Activated CD4-positive, CD25-positive, alpha-beta regulatory T cell treated with anti-CD3 and anti-CD28 coated beads, Interleukin-2, amount 50 U/mL, for 16 hours (primary cell): ENCODE data around the gene IRF9.
A peak's percentile ranks its signal among the peaks of the same experiment; 100 is the strongest.

Experiments
- DNase-seq: peaks from one replicate; pipeline ENCODE4 v3.0.0-alpha.2; 2020; ENCODE audit warnings: low read depth, low spot score

The IRF9 gene

GRCh38 chr14:24177891-24178290 lies 16.8 kb downstream of the IRF9 start:
- no peak for DNase-seq

GRCh38 chr14:24178399-24179178 lies 17.5 kb downstream of the IRF9 start:
- no peak for DNase-seq

GRCh38 chr14:24179294-24179960 lies 18.4 kb downstream of the IRF9 start:
- no peak for DNase-seq

GRCh38 chr14:24179961-24180796 lies 19.1 kb downstream of the IRF9 start:
- DNase-seq: no peak

GRCh38 chr14:24181371-24182077 lies 20.5 kb downstream of the IRF9 start:
- no peak for DNase-seq

GRCh38 chr14:24182110-24182882 lies 21.2 kb downstream of the IRF9 start:
- no peak for DNase-seq

- no peak for DNase-seq
Observed at GRCh38 chr14:24183014-24183481, 22.0 kb downstream of the IRF9 start.

GRCh38 chr14:24184104-24184970 lies 23.3 kb downstream of the IRF9 start:
- no peak for DNase-seq

- no peak for DNase-seq
Observed at GRCh38 chr14:24185026-24185425, 24.0 kb downstream of the IRF9 start.

GRCh38 chr14:24185741-24186140 lies 24.7 kb downstream of the IRF9 start:
- no peak for DNase-seq

- no peak for DNase-seq
Observed at GRCh38 chr14:24186831-24187538, 25.9 kb downstream of the IRF9 start.

- DNase-seq: no peak
Observed at GRCh38 chr14:24187539-24187915, 26.5 kb downstream of the IRF9 start.

GRCh38 chr14:24188251-24189058 lies 27.4 kb downstream of the IRF9 start, which contains the start of gene IPO4:
Gene IPO4, minus strand, starts transcription at chr14:24188816. Its CDS starts 29 bp downstream, at chr14:24188787.
- peak; percentile 93 for DNase-seq

- no peak for DNase-seq
Observed at GRCh38 chr14:24189059-24189375, 28.0 kb downstream of the IRF9 start.

- DNase-seq: no peak
Observed at GRCh38 chr14:24189460-24189859, 28.4 kb downstream of the IRF9 start.

GRCh38 chr14:24190416-24190815 lies 29.4 kb downstream of the IRF9 start:
- DNase-seq: no peak

GRCh38 chr14:24192933-24193332 lies 31.9 kb downstream of the IRF9 start:
- no peak for DNase-seq

- no peak for DNase-seq
Observed at GRCh38 chr14:24194186-24194872, 33.3 kb downstream of the IRF9 start.
